GM18517 (cell line): Measurements from ENCODE around the gene PSMD6.
A peak's percentile ranks its signal among the peaks of the same experiment; 100 is the strongest.

ENCODE experiments used
- ATAC-seq: cut with Tn5 transposase; IDR thresholded peaks from one replicate; pipeline ENCODE4 v1.9.1; 2021; ENCODE audit warnings: mild to moderate bottlenecking, moderate library complexity; ENCODE audit not compliant: unreplicated experiment

The PSMD6 gene

DNA sequence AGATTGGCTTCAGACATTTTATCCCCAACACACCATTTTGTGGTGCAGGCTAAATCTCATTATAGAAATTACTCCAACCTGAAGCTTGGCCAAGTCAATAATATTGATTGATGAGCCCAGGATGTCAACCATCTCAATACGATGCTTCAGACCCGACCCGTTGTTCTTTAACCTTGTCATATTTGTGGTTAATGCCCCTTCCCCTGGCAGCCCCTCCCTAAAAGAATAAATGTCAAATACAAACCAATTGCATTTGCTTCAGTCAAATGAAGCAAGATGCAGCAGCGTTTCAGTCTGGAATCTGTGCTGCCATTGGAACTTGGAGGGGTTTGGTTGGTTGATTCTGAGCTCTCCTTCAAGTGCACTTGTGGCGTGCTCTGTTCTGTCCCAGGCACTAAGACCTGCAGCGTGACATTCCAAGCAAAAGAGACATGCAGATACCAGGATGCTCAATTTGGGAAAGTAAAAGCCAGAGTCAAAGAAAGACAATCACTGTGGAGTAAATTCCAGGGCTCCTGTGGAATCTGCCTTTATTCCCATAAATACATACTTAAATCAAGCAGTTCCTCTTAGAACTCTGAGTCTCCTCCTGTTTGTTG lies 23.8 kb upstream of the PSMD6 start:
- ATAC-seq, result no peak

DNA sequence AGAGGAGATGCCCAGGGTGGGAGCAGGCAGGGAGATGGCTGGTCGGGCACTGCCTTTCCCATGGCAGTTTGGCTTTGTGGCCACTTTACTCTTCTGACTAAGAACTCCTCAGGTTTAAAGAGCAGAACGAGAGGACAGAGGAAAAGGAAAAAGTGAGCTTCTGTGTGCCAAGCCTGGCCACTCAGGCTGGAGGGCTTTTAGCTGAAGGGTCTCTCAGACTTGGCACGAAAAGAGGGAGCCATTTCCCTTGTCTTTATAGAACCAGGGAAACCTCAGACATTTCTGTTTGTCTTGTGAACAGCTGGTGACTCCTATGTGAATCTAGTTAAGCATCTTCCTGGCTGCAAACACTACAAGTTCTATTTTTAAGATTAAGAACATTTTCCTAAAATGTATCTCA lies 23.3 kb upstream of the PSMD6 start:
- no peak for ATAC-seq

DNA sequence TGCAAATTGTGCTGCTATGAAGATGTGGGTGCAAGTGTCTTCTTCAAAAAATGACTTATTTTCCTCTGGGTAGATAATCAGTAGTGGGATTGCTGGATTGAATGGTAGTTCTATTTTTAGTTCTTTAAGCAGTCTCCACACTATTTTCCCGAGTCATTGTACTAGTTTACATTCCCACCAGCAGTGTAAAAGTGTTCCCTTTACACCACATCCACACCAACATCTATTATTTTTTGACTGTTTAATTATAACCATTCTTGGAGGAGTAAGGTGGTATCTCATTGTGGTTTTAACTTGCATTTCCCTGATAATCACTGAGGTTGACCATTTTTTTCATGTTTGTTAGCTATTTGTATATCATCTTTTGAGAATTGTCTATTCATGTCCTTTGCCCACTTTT lies 19.7 kb upstream of the PSMD6 start:
- no peak for ATAC-seq

DNA sequence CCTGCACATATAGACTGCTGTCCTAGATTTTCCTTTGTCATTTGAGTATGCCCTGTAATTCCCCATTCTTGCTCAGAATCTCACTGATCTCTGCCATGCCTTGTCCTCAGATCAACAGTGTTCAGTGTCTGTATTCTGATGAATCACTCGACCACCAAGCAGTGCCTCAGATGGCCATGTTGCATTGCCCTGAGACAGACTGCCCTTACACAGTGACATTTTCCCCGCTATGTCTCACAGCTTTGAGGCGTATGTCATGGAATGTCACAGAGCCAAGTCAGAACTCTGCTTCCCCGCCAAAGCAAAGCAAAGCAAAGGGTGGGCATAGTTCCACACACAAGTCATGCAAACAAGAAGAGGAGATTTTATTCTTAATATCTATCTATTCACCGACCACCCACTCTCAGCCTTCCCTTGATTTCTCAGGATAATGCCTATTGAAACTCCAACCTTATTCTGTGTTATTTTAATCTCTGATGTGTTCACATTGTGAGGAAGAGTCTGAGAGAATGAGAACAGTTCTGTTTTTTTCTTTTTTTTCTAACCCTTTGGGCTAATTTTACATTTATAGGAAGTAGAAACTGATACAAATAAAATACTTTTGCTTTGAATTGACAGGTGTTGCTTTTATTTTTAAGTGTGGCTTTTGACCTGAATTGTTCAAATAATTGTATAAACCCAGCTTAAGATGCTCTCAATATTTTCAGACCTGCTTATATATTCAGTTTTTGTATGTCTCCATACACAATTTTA lies 16.9 kb upstream of the PSMD6 start:
- no peak for ATAC-seq

DNA sequence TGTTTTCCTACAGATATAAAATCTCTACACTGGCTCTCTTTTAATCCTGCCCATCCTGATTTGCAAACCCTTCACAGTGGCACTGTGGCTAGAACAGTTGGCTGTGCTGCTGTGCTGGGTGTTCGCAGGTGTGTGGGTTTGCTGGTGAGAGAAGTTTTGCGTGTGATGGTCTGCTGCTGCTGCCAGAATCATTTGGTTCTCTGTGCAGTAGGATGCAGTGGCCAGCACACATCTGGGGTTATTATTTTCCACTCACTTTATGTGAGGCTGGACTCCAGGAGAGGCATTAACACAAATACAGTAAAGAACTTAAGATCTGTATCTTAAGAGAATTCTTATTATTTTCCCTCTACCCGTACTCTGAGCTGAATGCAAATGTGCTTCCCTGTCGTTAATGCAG lies 16.0 kb upstream of the PSMD6 start:
- ATAC-seq, result no peak

DNA sequence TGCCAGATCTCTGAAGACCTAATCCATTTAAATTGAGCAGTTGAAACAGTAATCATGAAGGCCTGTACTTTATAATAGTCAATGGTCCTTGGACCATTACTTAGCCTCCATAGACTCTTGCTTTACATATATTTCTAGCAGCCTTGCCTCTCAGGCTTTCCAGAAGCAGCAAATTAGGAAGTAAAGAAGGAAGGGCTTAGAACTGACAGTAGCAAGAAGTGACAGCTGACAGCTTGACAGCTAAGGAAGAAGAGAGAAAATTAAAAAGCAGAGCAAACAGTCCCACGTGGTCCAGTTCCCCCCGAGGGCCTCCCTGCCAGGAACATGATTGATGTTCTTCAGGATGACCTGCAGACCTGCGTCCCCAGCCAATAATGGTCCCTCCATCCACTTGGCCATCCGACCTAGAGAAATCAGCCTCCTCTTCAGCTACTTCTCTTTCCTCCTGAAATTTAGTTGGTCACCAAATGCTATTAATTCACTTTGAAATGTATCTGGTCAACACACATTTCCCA lies 15.0 kb upstream of the PSMD6 start:
- ATAC-seq, result no peak

DNA sequence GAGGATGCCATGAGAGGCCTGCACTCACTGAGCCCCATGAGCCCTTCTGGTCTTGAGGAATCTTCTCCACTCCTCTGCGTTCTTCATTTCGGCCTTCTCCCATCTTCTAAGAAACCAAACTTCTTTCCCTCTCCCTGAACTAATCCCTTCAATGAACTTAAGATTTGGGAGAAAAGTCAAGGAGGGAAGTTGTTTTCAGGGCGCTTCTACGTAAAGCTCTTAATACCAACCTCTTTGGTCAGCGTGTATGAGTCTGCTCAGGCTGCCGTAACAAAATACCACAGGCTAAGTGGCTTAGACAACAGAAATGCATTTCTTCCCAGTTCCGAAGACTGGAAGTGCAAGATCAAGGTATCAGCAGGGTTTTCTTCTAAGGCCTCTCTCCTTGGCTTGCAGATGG lies 13.8 kb upstream of the PSMD6 start:
- ATAC-seq, result no peak

DNA sequence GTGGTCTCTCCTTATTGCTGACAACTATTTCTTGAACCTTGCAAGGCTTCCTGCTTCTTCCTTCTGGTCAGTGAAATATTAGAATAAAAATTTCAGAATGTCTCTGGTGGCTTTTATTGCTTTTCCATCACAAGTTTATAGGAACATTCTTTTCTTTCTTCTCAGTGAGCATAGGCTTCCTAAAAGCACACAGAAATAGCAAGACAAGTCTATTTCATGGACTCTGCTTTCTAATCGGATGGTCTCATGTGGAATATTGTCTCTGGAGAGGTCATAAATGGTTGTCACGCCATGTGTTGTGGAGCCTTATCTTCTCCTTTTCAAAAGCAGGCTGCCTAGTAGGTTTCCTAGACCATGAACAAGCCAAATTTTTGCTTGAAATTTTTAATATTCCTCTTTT lies 9.8 kb upstream of the PSMD6 start:
- ATAC-seq, result no peak

DNA sequence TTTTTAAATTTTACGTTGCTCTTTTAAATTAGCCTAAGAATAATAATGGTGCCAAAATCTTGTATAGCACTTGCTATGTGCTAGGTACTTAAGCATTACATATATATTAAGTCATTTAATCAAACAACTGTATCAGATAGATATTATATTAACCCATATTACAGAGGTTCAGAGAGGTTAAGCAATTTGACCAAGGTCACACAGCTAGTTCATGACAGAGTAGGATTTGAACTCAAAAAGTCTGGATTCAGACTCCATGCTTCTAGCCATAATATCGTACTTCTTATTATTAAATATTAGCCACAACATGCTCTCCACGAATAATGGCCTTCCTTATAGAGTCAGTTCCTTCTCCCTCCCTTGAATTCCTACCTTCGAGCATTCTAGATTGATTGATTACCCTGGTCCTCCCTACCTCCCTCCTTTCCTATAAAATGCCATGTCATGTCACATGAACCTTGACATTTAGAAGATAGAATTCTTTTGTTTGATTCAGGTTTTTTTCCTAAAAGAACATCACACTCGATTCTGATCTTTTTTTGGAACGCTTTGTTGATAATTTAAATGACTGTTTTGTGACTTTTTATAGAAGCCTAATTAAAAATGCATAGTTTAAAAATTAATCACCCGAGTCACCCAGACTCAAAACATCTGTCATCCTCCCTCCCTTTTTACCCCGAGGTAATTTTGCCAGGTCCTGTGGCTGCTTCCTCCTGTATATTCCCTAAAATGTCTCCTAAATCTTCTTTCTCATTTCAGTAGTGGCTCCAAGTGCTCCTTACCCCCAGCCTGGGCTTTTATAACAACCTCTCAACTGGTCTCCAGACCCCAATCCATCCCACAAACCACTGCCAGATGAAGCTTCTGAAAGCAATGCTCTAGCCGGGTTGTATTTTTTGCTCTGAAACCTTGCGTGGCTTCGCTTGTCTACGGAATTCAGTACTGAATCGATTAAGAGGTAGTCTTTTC lies 8.5 kb upstream of the PSMD6 start:
- ATAC-seq, result no peak

DNA sequence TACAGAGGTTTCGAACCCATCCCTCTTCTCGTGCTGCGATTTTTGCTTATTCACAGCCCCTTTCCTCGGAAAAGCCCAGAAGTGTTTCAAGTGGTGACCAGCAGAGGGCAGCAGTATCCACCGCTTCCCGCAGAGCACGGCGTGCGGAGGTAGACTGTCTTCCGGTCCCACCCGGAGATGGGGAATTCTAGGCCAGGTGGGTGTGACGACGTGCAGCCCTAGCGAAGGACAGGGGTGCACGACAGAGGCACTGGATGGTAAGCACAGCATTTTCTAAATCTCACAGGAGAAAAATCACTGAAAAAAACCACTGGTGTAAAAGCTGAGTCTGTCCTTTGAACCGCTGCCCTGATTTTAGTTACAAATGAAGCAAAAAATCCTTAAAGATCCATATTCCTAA lies 7.4 kb upstream of the PSMD6 start:
- ATAC-seq, result peak; percentile 90

DNA sequence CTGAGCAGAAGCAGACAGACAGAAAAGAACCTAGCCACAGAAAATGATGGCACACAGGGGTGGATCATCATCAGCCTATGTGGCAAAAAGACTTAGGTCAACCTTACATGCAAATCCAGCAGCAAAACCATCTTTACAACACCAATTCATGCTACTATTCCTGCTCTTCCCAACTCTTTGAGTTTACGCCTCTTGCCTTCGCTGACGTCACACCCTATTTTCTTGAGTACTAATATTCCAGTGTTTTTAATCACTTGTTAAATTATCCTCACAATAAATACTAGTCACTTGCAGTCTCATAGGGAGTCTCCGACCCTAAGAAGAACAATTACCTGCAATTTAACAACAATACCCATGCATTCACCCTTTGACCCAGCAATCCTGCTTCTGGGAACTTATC lies 6.0 kb upstream of the PSMD6 start:
- no peak for ATAC-seq

DNA sequence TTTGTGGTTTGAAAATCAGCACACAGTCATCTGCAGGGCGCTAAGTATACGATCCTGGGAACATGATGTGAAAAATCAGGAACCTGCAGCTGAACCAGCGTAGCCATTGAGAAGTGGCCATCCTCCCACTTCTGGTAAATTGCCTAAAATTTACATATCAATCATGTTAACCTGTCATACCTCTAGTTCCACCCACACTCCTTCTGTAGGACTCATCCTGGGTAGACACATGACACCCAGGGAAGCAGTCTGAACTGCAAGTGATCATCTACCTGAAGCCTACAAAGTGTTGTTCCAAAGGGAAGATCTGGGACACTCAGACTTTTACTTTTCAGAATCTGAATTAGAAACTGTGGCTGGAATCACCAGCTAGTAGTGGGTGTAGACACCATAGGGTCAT lies 5.5 kb upstream of the PSMD6 start:
- ATAC-seq, result no peak

DNA sequence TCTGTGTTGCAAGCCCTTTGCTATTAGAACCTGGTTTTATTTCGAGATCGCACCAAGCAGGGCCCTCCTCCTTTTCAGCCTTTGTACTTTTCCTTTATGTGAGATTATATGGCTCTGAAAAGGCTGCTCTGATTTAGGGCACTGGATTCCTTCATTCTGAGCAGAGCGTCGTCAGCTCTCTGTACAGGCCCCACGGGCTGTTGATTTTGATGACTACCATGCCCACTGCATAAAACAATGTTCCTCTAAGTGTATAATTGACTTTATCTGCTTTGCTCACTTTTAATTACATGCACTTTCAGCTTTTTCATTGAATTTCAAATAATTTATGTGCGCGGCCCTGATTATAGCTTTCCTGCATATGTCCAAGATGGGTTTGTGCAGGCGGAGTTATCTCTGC lies 4.4 kb upstream of the PSMD6 start:
- no peak for ATAC-seq

DNA sequence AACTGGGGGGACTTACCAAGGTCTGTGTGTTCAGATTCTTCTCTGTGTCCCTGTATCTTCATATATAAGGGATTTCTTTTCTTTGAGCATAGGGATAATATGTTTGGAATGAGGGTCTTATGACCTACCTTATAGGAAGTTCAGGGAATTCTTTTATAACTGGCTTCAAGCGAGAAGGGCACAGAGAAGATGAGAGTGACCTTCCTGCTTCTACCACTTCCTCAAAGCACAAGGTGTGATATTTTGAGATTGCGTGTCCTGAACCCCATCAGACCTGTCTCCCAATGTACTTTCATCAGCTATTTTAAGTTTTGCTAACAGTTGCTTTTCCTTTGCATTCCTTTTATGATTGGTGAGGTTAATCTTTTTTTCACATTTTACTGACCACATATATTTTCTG lies 3.1 kb upstream of the PSMD6 start:
- no peak for ATAC-seq

DNA sequence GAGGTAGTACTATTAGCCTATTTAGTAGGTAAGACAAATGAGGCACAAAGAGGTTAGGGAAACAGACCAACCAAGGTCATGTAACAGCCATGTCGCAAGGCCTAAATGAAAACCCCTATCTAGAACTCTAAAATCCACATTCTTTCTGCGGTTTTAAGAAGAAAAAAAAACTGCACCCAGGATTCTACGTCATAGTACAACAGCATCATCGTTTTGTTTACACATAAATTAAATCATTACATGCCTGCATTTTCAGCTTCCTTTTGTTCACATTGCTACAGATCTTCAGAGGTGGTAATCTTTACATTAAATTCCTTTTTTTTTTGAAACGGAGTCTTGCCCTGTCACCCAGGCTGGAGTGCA lies 548 bp upstream of the PSMD6 start:
- no peak for ATAC-seq

DNA sequence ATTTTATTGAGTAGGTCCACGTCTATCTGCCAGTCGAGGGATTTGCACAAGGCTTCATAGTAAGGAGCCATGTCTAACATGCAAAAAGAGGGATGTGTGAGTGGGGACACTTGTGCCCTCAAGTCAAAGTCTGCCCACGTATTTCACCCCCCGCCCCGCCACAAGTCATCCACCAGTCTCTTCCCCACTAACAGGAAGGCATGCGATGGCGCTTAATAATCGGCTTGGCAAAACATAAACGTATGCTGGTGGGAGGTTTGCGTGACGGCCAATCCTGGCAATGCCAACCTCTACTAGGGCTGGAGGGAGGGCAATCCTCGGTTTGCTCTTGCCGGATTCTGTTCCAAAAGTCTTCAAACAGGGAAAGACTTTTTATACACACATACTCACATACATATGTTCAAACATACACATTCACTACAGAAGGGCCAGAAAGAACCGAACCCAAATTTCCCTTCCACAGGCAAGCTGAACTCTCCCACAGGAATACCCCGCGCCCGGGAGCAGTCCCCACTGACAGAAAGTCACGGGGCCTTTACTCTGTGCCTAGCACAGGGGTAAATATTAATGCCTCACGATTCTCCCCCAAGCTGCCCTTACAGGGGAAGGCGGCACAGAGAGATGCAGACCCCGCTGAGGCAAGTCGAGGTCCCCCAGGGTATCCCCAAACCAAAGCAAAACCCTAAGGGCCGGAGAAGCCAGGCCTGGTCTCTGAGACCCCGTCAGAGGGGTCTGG lies 675 bp downstream of the PSMD6 start:
- ATAC-seq, result no peak

DNA sequence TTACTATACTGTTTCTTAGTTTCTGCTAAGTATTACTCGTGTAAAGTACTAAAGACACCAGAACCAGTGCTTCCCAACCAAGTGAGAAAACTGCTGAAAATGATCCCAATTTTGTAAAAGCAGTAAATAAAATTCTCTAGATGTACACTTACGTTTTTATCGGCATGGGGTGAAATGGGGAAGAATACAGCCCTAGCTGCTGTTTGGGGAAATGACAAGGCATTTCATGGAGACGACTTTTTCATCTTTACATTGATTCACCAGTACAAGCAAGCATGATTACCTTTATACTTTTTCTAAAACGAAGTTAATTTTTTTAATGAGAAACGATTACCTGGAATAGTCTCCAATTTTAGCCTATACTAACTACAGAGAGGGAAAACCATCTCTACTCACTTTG lies 1.4 kb downstream of the PSMD6 start:
- ATAC-seq, result no peak

DNA sequence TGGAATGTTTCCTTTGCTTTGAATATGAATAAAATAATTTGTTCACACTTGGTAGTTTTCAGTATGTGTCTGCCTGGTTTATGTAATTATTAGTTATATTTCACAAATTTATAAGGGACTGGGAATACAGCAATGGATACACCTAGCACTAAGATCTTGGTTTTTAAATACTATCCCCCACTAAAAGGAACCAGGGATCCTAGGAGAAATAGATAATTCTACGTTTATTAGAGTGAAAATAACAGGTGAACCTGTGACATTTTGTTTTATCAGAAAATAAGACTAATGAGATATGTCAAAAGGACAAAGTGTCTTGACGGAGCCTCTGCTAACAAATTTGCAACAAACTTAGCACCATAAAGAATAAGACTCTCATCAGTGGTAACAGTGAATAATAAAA lies 3.4 kb downstream of the PSMD6 start:
- ATAC-seq, result no peak

DNA sequence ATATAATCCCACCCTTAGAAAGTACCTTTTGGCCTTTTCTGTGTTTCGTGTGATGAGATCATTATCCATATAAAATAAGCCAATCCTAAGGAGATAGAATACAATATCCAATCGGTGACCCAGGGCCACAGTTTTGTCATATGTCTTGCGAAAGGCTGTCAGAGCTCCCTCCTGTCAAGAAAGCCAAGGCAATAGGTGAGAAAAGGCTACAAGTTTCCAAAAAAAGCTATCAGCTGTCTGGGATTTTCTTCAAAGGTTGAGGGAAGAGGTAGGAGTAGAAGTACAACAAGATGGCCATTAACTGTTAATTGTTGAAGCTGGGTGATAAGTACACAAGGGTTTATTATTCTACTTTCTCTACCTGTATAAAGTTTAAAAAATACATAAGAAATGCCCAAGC lies 4.0 kb downstream of the PSMD6 start:
- no peak for ATAC-seq

DNA sequence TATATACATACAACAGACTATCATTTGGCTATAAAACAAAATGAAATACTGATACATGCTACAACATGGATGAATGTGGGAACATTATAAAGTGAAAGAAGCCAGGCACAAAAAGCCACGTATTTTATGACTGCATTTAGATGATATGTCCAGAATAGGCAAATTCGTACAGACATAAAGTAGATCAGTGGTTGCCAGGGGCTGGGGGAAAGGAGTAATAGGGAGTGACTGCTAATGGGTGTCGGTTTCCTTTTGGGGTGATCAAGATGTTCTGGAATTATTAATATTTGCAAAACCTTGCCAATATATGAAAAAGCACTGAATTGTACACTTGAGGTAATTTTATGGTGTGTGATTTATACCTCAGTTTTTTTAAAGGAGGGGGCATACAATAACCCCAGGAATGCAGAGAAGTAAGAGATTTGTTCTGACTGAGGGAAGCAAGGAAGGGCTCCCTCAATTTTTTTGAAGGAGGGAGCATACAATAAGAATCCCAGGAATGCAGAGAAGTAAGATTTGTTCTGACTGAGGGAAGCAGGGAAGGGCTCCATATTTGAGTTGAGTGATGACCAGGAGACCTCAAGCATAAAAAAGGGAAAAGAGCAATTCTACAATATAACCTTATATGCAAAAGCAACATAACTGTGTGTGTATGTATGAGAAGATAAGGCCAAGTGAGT lies 6.2 kb downstream of the PSMD6 start:
- ATAC-seq, result no peak
